Stimulated activated memory B cell treated with anti-CD40 and anti-IgM and Interleukin-4, amounts not matched to agents 10 μg/mL and 1 μg/mL and 100 μg/mL, for 72 hours (primary cell): ENCODE results near the gene SMARCAL1.

Experiments used
- ATAC-seq: fragments of 150-1000 bp; cut with Tn5 transposase; 2 replicates; pipeline ENCODE4 v1.10.0; 2021
- H3K27ac Mint-ChIP-seq: one replicate; pipeline ENCODE4 v1.8.0; 2022; ENCODE audit warnings: mild to moderate bottlenecking, mixed read lengths
- H3K27me3 Mint-ChIP-seq: one replicate; pipeline ENCODE4 v1.8.0; 2022; ENCODE audit warnings: mixed read lengths
- H3K36me3 Mint-ChIP-seq: one replicate; pipeline ENCODE4 v1.8.0; 2022; ENCODE audit warnings: mixed read lengths
- H3K4me1 Mint-ChIP-seq: one replicate; pipeline ENCODE4 v1.8.0; 2022; ENCODE audit warnings: mixed read lengths
- H3K4me3 Mint-ChIP-seq: one replicate; pipeline ENCODE4 v1.8.0; 2022; ENCODE audit warnings: mild to moderate bottlenecking, moderate library complexity, mixed read lengths
- H3K9me3 Mint-ChIP-seq: one replicate; pipeline ENCODE4 v1.8.0; 2022; ENCODE audit warnings: mixed read lengths

Gene SMARCAL1

DNA sequence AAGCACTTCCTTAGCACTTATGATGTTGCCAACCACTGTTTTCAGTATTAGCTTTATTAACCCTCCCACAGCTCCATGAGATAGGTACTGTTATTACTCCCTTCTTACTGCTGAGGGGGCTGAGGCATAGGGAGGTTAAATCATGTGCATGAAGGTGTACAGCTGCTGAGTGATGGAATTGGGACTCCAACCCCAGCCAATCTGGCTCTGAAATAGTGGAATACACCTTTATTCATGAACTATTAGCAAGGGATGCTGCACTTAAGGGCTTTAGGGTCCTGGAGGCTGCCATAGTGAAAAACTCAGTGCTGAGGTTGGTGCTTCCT lies 19.2 kb downstream of the SMARCAL1 start:
- ATAC-seq: no peak
- Mint-ChIP-seq H3K4me3 (no peak overlapping the region), H3K27me3 (no peaks in the 10 kb centered on the region), H3K36me3 (peaks cover 85% of the 10 kb centered on the region), H3K4me1 (no peaks in the 10 kb centered on the region), H3K9me3 (no peaks in the 10 kb centered on the region), H3K27ac (no peak overlapping the region)

- no peaks in the 10 kb centered on the region for H3K4me1 Mint-ChIP-seq
- no peak for ATAC-seq
- peaks cover 73% of the 10 kb centered on the region for H3K36me3 Mint-ChIP-seq
- H3K9me3 Mint-ChIP-seq: no peaks in the 10 kb centered on the region
- H3K27me3 Mint-ChIP-seq: no peaks in the 10 kb centered on the region
- no peak overlapping the region for H3K27ac Mint-ChIP-seq
- H3K4me3 Mint-ChIP-seq: no peak overlapping the region
Observed at GRCh38 chr2:216436383-216436782, 24.1 kb downstream of the SMARCAL1 start.

DNA sequence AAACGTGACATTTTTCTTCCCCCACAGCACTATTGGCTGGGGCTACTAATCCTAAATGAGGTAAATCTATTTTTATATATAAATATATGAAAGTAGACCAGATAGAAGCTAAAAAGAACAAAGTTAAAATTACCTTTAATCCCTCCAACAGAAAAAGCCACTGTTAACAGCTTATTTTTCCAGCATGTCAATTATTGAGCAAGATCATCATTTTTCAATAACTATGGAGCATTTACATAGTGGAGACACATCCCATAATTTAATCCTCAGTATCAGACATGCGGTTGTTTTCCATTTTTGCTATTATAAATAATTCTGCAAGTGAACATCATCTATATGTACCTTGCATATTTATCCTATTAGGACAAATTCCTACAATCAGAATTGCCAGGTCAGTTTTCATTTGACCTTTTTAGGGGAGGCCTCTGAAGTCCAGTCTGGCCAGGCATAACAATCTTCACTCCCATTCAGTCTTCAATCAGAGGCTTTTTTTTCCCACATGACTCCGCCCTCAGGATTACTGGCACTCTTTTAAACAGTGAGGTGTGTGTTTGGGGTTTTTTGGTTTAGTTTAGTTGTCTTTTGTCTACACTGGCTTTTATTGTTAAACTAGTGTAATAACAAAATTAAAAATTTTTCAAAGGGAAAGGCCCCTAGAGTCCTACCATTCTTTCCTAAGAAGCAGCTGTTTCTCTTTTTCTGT lies 29.2 kb downstream of the SMARCAL1 start:
- Mint-ChIP-seq H3K36me3 (peaks cover 60% of the 10 kb centered on the region), H3K27ac (no peak overlapping the region), H3K4me1 (no peaks in the 10 kb centered on the region), H3K27me3 (no peaks in the 10 kb centered on the region), H3K9me3 (no peaks in the 10 kb centered on the region), H3K4me3 (no peak overlapping the region)
- no peak for ATAC-seq

DNA sequence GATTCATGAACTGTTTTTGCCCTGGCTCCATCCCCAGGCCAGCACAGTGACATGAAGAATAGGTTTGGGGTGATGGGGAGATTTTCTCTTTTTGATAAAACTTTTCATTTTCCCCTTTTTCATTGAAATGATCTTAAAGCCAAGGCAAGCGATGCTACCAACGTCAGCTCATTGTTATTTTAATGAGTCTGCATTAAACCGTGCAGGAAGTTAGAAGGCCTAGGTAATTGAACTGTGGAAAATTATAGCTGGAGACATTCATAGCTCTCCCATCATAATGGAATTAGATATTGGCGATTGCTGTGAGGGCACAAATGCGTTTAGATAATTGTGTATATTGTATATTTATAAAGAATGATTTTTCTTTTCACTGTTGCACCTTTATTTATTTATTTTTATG lies 33.2 kb downstream of the SMARCAL1 start:
- H3K4me1 Mint-ChIP-seq: no peaks in the 10 kb centered on the region
- no peak overlapping the region for H3K4me3 Mint-ChIP-seq
- ATAC-seq: no peak
- no peaks in the 10 kb centered on the region for H3K27me3 Mint-ChIP-seq
- H3K27ac Mint-ChIP-seq: no peak overlapping the region
- H3K36me3 Mint-ChIP-seq: peaks cover 75% of the 10 kb centered on the region
- peaks cover 7% of the 10 kb centered on the region for H3K9me3 Mint-ChIP-seq

DNA sequence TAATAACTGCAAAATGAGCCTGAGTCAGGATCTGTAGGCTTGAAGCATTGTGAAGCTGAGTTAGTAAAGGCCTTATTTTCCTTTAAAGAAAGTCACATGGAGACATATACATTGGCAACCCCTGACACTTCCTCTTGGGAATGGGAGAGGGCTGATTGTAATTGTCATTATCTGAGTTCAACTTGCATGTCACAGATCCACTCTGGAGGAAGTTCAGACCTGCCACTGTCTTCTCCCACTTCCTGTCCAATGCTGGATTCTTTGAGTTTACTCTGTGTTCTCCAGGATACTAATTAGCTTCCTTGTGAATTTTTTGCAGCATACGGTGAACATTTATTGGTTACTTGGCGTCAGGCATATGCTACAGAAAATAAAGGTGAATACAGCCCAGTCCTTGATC lies 34.1 kb downstream of the SMARCAL1 start:
- Mint-ChIP-seq H3K4me3 (no peak overlapping the region), H3K27ac (no peak overlapping the region), H3K27me3 (no peaks in the 10 kb centered on the region), H3K9me3 (peaks cover 7% of the 10 kb centered on the region), H3K36me3 (peaks cover 78% of the 10 kb centered on the region), H3K4me1 (no peaks in the 10 kb centered on the region)
- ATAC-seq: no peak

DNA sequence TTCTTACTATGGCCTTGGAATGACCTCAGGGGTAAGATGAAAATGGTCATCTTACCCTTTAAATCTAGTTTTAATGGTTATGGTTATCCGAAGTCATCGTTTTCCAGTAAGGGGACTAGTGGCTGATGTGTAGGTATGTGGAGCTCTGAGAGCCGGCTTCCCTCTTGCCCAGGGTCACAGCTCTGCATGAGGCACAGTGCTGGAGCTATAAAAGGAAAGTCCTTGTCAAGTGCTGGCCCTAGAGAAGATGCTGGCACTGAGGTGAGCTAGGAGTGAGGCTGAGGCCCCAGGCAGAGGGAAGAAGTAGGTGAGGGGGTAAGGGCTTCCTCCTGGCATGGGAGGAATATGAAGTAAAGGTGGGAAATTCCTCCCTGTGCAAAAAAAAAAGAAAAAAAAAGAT lies 35.0 kb downstream of the SMARCAL1 start:
- H3K27me3 Mint-ChIP-seq: no peaks in the 10 kb centered on the region
- peaks cover 7% of the 10 kb centered on the region for H3K9me3 Mint-ChIP-seq
- peaks cover 84% of the 10 kb centered on the region for H3K36me3 Mint-ChIP-seq
- no peak for ATAC-seq
- no peak overlapping the region for H3K4me3 Mint-ChIP-seq
- no peaks in the 10 kb centered on the region for H3K4me1 Mint-ChIP-seq
- H3K27ac Mint-ChIP-seq: no peak overlapping the region

- ATAC-seq: no peak
- Mint-ChIP-seq H3K27ac (no peak overlapping the region), H3K9me3 (peaks cover 7% of the 10 kb centered on the region), H3K4me3 (no peak overlapping the region), H3K36me3 (peaks cover 83% of the 10 kb centered on the region), H3K4me1 (no peaks in the 10 kb centered on the region), H3K27me3 (no peaks in the 10 kb centered on the region)
Observed at GRCh38 chr2:216448829-216449228, 36.5 kb downstream of the SMARCAL1 start.

GRCh38 chr2:216450346-216450745 lies 38.1 kb downstream of the SMARCAL1 start:
- H3K4me1 Mint-ChIP-seq: no peaks in the 10 kb centered on the region
- H3K27me3 Mint-ChIP-seq: no peaks in the 10 kb centered on the region
- H3K9me3 Mint-ChIP-seq: peaks cover 7% of the 10 kb centered on the region
- H3K27ac Mint-ChIP-seq: no peak overlapping the region
- ATAC-seq: no peak
- no peak overlapping the region for H3K4me3 Mint-ChIP-seq
- peaks cover 85% of the 10 kb centered on the region for H3K36me3 Mint-ChIP-seq

- no peak overlapping the region for H3K4me3 Mint-ChIP-seq
- H3K9me3 Mint-ChIP-seq: peaks cover 7% of the 10 kb centered on the region
- no peaks in the 10 kb centered on the region for H3K4me1 Mint-ChIP-seq
- H3K27ac Mint-ChIP-seq: no peak overlapping the region
- ATAC-seq: no peak
- H3K36me3 Mint-ChIP-seq: peaks cover 85% of the 10 kb centered on the region
- no peaks in the 10 kb centered on the region for H3K27me3 Mint-ChIP-seq
Observed at GRCh38 chr2:216450784-216451183, 38.5 kb downstream of the SMARCAL1 start.

DNA sequence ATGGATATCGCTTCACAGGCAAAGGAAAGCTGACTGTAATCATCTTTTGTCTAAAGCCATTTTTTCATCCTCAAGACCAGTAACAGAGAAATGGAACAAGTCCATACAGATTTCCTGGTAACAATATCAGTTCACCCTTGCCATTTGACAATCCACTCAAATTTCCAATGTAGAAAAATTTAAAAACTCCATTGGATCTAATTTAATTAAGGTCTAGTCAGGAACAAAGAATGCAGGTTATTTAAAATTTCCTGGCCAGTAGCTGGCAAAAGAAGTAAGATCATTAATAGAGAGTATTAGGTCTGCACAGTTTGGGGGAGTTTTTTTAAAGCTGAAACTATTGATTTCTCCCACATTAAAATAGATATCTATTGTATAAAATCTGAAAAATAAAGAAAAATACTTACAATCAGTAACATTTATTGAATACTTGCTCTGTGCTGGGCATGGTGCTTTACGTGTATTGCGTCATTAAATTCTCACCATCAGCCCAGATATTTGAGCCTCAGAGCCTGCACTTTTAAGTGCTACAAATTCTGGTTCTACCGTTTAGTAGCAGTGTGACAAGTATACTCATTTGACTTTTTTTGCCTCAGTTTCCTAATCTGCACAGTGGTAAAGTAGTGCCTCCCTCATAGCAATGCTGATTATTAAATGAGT lies 41.8 kb downstream of the SMARCAL1 start:
- H3K9me3 Mint-ChIP-seq: no peaks in the 10 kb centered on the region

GRCh38 chr2:216463148-216463547 lies 50.9 kb downstream of the SMARCAL1 start:
- Mint-ChIP-seq H3K36me3 (peaks cover 52% of the 10 kb centered on the region), H3K4me3 (no peak overlapping the region), H3K4me1 (no peaks in the 10 kb centered on the region), H3K27ac (no peak overlapping the region), H3K9me3 (no peaks in the 10 kb centered on the region), H3K27me3 (no peaks in the 10 kb centered on the region)
- ATAC-seq: no peak

More for the DNA sequence above, 41.8 kb downstream of the SMARCAL1 start:
- Mint-ChIP-seq H3K36me3 (peaks cover 66% of the 10 kb centered on the region), H3K27me3 (no peaks in the 10 kb centered on the region), H3K4me3 (no peak overlapping the region), H3K27ac (no peak overlapping the region), H3K4me1 (no peaks in the 10 kb centered on the region)
- no peak for ATAC-seq

DNA sequence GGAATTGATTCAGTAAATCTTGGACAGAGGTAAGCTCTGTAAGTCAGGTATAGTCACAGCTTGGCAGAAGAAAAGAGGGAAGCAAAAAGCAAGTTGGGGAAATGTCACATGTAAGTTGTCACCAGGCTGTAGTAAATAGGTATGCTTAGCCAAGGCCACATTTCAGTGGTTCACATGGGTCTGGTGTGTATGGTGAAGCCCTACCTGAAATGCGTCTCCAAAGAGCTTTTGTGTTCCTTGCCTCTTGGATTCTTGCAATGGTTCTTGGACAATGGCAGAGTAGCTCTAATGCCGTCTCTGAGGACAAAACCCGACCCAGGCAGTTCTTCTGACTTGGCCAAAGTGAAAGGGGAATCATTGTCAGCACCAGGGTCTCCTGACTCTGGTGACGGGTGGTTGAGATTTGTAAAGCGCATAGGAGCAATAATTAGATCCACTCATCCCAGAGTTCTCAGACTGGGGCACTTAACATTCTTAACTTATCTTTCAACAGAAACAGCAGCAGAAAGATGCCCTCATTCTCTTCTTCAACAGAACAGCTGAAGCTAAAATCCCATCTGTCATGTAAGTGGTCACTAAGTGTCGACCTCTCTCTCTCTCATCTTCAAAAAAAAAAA lies 51.9 kb downstream of the SMARCAL1 start:
- Mint-ChIP-seq H3K36me3 (peaks cover 54% of the 10 kb centered on the region), H3K4me3 (no peak overlapping the region), H3K4me1 (no peaks in the 10 kb centered on the region), H3K27ac (no peak overlapping the region), H3K9me3 (no peaks in the 10 kb centered on the region), H3K27me3 (no peaks in the 10 kb centered on the region)
- ATAC-seq: no peak

- H3K9me3 Mint-ChIP-seq: no peaks in the 10 kb centered on the region
- ATAC-seq: no peak
- H3K36me3 Mint-ChIP-seq: peaks cover 62% of the 10 kb centered on the region
- H3K27me3 Mint-ChIP-seq: no peaks in the 10 kb centered on the region
- no peak overlapping the region for H3K4me3 Mint-ChIP-seq
- no peak overlapping the region for H3K27ac Mint-ChIP-seq
- no peaks in the 10 kb centered on the region for H3K4me1 Mint-ChIP-seq
Observed at GRCh38 chr2:216465579-216466195, 53.4 kb downstream of the SMARCAL1 start.

DNA sequence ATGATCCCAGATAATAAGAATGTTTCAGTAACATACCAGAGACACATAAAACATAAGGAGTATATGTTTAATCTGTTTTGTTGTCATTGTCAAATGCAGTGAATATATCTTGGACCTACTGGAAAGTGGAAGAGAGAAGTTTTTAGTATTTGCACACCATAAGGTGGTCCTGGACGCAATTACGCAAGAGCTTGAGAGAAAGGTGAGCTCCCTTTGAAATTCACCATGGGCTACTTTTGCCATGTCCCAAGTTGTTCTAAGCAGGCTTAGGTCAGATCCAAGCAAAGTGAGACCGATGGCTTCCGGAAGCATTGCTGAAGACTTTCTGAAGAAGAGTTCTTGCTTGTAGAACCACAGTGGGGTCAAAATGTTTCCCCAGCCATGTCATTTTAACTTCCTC lies 55.6 kb downstream of the SMARCAL1 start:
- H3K27ac Mint-ChIP-seq: no peak overlapping the region
- ATAC-seq: no peak
- H3K4me1 Mint-ChIP-seq: no peaks in the 10 kb centered on the region
- H3K27me3 Mint-ChIP-seq: no peaks in the 10 kb centered on the region
- H3K9me3 Mint-ChIP-seq: no peaks in the 10 kb centered on the region
- no peak overlapping the region for H3K4me3 Mint-ChIP-seq
- peaks cover 53% of the 10 kb centered on the region for H3K36me3 Mint-ChIP-seq

DNA sequence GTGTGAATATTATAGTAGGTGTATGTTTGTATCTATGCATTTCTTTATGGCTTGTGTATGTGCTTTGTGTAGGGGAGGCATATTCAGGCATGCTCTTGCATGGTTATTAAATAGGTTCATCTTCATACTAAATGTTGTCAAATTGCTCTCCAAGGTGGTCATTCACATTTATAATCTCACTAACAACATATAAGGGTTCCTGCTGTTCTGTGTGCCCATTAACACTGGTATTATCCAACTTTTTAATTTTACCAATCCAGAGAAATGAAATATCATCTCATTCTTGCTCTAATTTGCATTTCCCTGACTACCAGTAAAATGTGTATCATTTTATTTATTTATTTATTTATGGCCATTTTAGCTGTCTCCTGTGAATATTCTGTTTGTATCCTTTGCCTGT lies 57.4 kb downstream of the SMARCAL1 start:
- H3K4me1 Mint-ChIP-seq: peaks cover 3% of the 10 kb centered on the region
- H3K36me3 Mint-ChIP-seq: peaks cover 39% of the 10 kb centered on the region
- no peaks in the 10 kb centered on the region for H3K27me3 Mint-ChIP-seq
- H3K4me3 Mint-ChIP-seq: no peak overlapping the region
- ATAC-seq: no peak
- H3K27ac Mint-ChIP-seq: no peak overlapping the region
- no peaks in the 10 kb centered on the region for H3K9me3 Mint-ChIP-seq

- no peak overlapping the region for H3K4me3 Mint-ChIP-seq
- no peak for ATAC-seq
- peaks cover 15% of the 10 kb centered on the region for H3K4me1 Mint-ChIP-seq
- no peak overlapping the region for H3K27ac Mint-ChIP-seq
- H3K9me3 Mint-ChIP-seq: no peaks in the 10 kb centered on the region
- H3K27me3 Mint-ChIP-seq: no peaks in the 10 kb centered on the region
- H3K36me3 Mint-ChIP-seq: peaks cover 33% of the 10 kb centered on the region
Observed at GRCh38 chr2:216473187-216473586, 60.9 kb downstream of the SMARCAL1 start.
